ENCODE results near the gene SMG9.

SMG9 gene

DNA sequence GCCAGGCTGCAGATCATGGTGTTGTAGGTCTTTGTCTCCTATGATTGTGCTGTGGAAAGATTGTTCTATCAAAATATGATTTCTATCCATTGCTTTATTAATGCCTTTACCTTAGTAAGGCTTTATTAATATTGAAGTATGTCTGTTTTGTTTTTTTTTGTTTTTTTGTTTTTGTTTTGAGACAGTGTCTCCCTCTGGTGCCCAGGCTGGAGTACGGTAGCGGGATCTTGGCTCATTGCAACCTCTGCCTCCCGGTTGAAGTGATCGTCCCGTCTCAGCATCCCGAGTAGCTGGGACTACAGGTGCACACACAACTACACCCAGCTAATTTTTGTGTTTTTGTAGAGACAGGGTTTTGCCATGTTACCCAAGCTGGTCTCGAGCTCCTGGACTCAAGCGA, 31.2 kb downstream of the SMG9 start:
- in situ Hi-C loops (cut with HindIII; ENCODE audit: low sequenced_read_pairs): loop anchor here (5.0 to 10.0 kb wide), 2 partner anchors 49 to 59 kb away; no protein-coding TSS in a partner anchor
- H3K4me3 ChIP-seq (ENCODE audit: low read depth, low read length): no peak overlapping the region
- DNase-seq (ENCODE audit: low read depth): no peak
- TF ChIP-seq CTCF (IDR thresholded peaks at IDR 0.05; ENCODE audit: low read depth, low read length, missing control alignments): peak; percentile 29

DNA sequence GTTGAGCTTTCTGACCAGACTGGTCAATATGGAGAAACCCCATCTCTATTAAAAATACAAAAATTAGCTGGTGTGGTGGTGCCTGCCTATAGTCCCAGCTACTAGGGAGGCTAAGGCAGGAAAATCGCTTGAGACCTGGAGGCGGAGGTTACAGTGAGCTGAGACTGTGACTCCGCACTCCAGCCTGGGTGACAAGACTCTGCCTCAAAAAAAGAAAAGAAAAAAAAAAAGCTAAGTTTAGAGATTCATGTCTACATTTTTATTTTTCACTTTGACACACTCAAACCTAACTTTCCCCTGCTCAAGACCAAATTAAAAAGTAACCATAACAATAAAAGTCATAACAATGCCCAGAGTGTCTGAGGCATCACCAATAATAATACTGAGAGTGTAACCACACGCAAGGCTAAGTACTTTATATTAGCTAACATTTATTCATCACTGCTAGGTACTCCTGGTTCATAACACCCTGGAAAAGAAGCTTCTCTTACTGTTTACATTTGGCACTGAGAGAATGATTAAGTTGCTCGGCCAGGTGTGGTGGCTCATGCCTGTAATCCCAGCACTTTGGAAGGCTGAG, 33.2 kb downstream of the SMG9 start:
- DNase-seq (ENCODE audit: low read depth): no peak
- in situ Hi-C loops (cut with HindIII; ENCODE audit: low sequenced_read_pairs): loop anchor here (5.0 to 10.0 kb wide), 2 partner anchors 51 to 57 kb away; no protein-coding TSS in a partner anchor
- no peak for TF ChIP-seq CTCF (IDR thresholded peaks at IDR 0.05; ENCODE audit: low read depth, low read length, missing control alignments)
- H3K4me3 ChIP-seq (ENCODE audit: low read depth, low read length): no peak overlapping the region

DNA sequence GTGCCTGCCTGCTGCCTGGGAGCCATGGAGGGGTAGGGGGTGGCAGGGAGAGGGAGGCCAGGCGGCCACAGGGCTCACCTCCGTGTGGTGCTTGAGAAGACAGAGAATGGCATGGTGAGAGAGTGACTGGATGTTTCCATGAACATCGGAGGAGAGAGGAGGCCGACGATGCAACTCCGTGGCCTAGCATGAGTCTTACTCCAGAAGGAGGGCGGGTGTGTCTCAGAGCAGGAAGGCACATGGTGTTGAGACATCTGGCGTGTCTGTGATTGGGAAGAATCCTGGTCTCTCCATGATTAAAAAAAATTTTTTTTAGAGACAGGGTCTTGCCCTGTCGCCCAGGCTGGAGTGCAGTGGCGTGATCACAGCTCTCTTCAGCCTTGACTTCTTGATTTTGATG, 33.8 kb downstream of the SMG9 start:
- DNase-seq (ENCODE audit: low read depth): no peak
- no peak overlapping the region for H3K4me3 ChIP-seq (ENCODE audit: low read depth, low read length)
- in situ Hi-C loops (cut with HindIII; ENCODE audit: low sequenced_read_pairs): loop anchor here (5.0 to 10.0 kb wide), 2 partner anchors 51 to 56 kb away; no protein-coding TSS in a partner anchor
- TF ChIP-seq CTCF (IDR thresholded peaks at IDR 0.05; ENCODE audit: low read depth, low read length, missing control alignments): no peak

DNA sequence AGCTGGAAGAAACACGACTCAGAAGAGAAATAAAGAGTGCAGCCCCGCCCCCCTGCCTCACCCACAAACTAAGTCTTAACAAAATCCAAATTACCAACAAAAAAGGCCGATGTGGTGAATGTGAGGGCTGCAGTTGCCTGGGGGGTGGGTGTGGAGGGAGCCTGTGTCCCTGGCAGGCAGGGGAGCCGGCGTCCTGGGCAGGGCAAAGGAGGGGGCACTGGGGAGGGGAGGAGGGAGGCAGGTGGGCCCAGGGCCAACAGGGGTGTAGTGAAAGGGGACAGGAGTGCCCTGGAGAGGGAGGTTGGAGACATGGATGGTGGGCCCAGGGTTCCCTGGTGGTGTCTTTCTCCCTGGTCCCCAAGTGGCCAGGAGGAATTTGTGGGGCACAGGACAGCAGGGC, 34.8 kb downstream of the SMG9 start:
- DNase-seq (ENCODE audit: low read depth): no peak
- no peak overlapping the region for H3K4me3 ChIP-seq (ENCODE audit: low read depth, low read length)
- in situ Hi-C loops (cut with HindIII; ENCODE audit: low sequenced_read_pairs): loop anchor here (5.0 to 10.0 kb wide), 2 partner anchors 52 to 55 kb away; no protein-coding TSS in a partner anchor
- TF ChIP-seq CTCF (IDR thresholded peaks at IDR 0.05; ENCODE audit: low read depth, low read length, missing control alignments): no peak

DNA sequence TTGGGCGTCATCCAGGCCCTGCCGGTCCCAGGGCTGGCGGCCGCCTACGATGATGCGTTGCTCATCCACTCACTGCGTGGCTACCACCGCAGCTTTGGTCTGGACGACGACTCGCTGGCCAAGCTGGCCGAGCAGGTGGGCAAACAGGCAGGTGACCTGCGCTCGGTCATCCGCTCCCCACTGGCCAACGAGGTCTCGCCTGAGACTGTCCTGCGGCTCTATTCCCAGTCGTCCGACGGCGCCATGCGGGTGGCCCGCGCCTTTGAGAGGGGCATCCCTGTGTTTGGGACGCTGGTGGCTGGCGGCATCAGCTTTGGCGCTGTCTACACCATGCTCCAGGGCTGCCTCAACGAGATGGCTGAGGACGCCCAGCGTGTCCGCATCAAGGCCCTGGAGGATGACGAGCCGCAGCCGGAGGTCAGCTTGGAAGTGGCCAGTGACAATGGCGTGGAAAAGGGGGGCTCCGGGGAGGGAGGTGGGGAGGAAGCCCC, 35.3 kb downstream of the SMG9 start:
- no peak for TF ChIP-seq CTCF (IDR thresholded peaks at IDR 0.05; ENCODE audit: low read depth, low read length, missing control alignments)
- in situ Hi-C loops (cut with HindIII; ENCODE audit: low sequenced_read_pairs): no loop called here

DNA sequence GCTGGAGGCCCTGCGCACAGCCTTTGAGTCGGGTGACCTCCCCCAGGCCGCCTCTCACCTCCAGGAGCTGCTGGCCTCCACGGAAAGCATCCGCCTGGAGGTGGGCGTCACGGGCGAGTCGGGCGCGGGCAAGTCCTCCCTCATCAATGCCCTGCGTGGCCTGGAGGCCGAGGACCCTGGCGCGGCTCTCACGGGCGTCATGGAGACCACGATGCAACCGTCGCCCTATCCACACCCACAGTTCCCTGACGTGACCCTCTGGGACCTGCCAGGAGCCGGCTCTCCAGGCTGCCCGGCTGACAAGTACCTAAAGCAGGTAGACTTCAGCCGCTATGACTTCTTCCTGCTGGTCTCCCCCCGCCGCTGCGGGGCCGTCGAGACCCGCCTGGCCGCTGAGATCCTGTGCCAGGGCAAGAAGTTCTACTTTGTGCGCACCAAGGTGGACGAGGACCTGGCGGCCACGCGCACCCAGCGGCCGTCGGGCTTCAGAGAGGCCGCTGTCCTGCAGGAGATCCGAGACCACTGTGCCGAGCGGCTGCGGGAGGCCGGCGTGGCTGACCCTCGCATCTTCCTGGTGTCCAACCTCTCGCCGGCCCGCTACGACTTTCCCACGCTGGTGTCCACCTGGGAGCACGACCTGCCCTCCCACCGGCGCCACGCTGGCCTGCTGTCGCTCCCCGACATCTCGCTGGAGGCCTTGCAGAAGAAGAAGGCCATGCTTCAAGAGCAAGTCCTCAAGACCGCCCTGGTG, 36.0 kb downstream of the SMG9 start:
- DNase-seq (ENCODE audit: low read depth): no peak
- no peak overlapping the region for H3K4me3 ChIP-seq (ENCODE audit: low read depth, low read length)
- in situ Hi-C loops (cut with HindIII; ENCODE audit: low sequenced_read_pairs): no loop called here
- TF ChIP-seq CTCF (IDR thresholded peaks at IDR 0.05; ENCODE audit: low read depth, low read length, missing control alignments): no peak

More for the DNA sequence above, 35.3 kb downstream of the SMG9 start:
- no peak for DNase-seq (ENCODE audit: low read depth)
- H3K4me3 ChIP-seq (ENCODE audit: low read depth, low read length): no peak overlapping the region
